ENCODE data around the gene PLEKHA6.
A peak's percentile ranks its signal among the peaks of the same experiment; 100 is the strongest.

Gene PLEKHA6

GRCh38 chr1:204308023-204308628 is 51.6 kb downstream of the PLEKHA6 start:
- DNase-seq, result no peak

GRCh38 chr1:204307334-204307883 is 52.3 kb downstream of the PLEKHA6 start:
- DNase-seq, result no peak

- no peak for DNase-seq
Measured at GRCh38 chr1:204306076-204306475, 53.7 kb downstream of the PLEKHA6 start.

GRCh38 chr1:204304067-204304466 is 55.7 kb downstream of the PLEKHA6 start:
- no peak for DNase-seq

GRCh38 chr1:204302769-204303168 is 57.0 kb downstream of the PLEKHA6 start:
- no peak for DNase-seq

- no peak for DNase-seq
Measured at GRCh38 chr1:204301171-204301957, 58.4 kb downstream of the PLEKHA6 start.

- DNase-seq, result no peak
Measured at GRCh38 chr1:204299814-204300365, 59.8 kb downstream of the PLEKHA6 start.

- no peak for DNase-seq
Measured at GRCh38 chr1:204296431-204296988, 63.2 kb downstream of the PLEKHA6 start.

- no peak for DNase-seq
Measured at GRCh38 chr1:204295671-204296070, 64.1 kb downstream of the PLEKHA6 start.

- DNase-seq, result no peak
Measured at GRCh38 chr1:204294357-204294756, 65.4 kb downstream of the PLEKHA6 start.

GRCh38 chr1:204293605-204294337 is 66.0 kb downstream of the PLEKHA6 start:
- DNase-seq, result no peak

GRCh38 chr1:204292740-204293139 is 67.0 kb downstream of the PLEKHA6 start:
- no peak for DNase-seq

- DNase-seq, result no peak
Measured at GRCh38 chr1:204289280-204289679, 70.4 kb downstream of the PLEKHA6 start.

GRCh38 chr1:204288021-204288588 is 71.6 kb downstream of the PLEKHA6 start:
- DNase-seq, result peak; percentile 93

- no peak for DNase-seq
Measured at GRCh38 chr1:204287466-204287891, 72.2 kb downstream of the PLEKHA6 start.

- no peak for DNase-seq
Measured at GRCh38 chr1:204286831-204287421, 72.8 kb downstream of the PLEKHA6 start.

GRCh38 chr1:204286315-204286714 is 73.4 kb downstream of the PLEKHA6 start:
- no peak for DNase-seq

GRCh38 chr1:204285436-204286305 is 74.1 kb downstream of the PLEKHA6 start:
- no peak for DNase-seq

- no peak for DNase-seq
Measured at GRCh38 chr1:204284929-204285328, 74.8 kb downstream of the PLEKHA6 start.

- no peak for DNase-seq
Measured at GRCh38 chr1:204283711-204284651, 75.7 kb downstream of the PLEKHA6 start.
